Keratinocyte (primary cell): ENCODE data around the gene CCDC28A. TPM values are rescaled to one million over a fixed set of nuclear protein-coding genes. Genes with fewer than 3 reads are reported as not detected.

Experiments used
- DNase-seq: peaks from one replicate; pipeline ENCODE4 v3.0.0-alpha.2; 2011; ENCODE audit warnings: low read depth, missing footprints, low spot score
- FAIRE-seq: peaks from 2 replicates; lab custom pipeline; 2011; peaks lifted over from hg19 to GRCh38; lab: Jason Lieb, UNC
- H2AFZ ChIP-seq: 2 replicates; pipeline ENCODE4 v1.6.0; 2012; ENCODE audit warnings: low read length, control low read depth, inconsistent platforms; ENCODE audit not compliant: control insufficient read depth
- H3K27ac ChIP-seq: 2 replicates; pipeline ENCODE4 v1.5.1; 2011; ENCODE audit warnings: low read length; ENCODE audit not compliant: control insufficient read depth, insufficient read depth
- H3K27me3 ChIP-seq: 3 replicates; pipeline ENCODE4 v1.6.0; 2011; ENCODE audit warnings: low read length; ENCODE audit not compliant: control insufficient read depth, insufficient read depth; ENCODE audit errors: extremely low read depth
- H3K36me3 ChIP-seq, 2 experiments: 2 replicates in 1 of 2; 3 replicates in 1 of 2; pipeline ENCODE4 v1.5.1; 2011; ENCODE audit warnings: low read length in 2 of 2, mild to moderate bottlenecking in 1 of 2; ENCODE audit not compliant: control insufficient read depth in 2 of 2, insufficient read depth in 2 of 2; ENCODE audit errors: extremely low read depth in 1 of 2
- H3K4me1 ChIP-seq: 3 replicates; pipeline ENCODE4 v1.5.1; 2011; ENCODE audit warnings: low read length; ENCODE audit not compliant: control insufficient read depth, insufficient read depth; ENCODE audit errors: extremely low read depth
- H3K4me2 ChIP-seq: 3 replicates; pipeline ENCODE4 v1.6.0; 2011; ENCODE audit warnings: low read depth, low read length; ENCODE audit not compliant: control insufficient read depth, insufficient read depth; ENCODE audit errors: extremely low read depth
- H3K4me3 ChIP-seq, 3 experiments: fragments of 200-600 bp in 1 of 3; sonication (generic) in 1 of 3; 2 replicates in 2 of 3; 3 replicates in 1 of 3; pipeline ENCODE4 v1.5.1; 2011 to 2016; ENCODE audit warnings: low read length in 3 of 3, mild to moderate bottlenecking in 3 of 3, control low read depth in 2 of 3, inconsistent platforms in 1 of 3, low read depth in 1 of 3, mixed read lengths in 1 of 3, mixed run types in 1 of 3, moderate library complexity in 1 of 3; ENCODE audit not compliant: control insufficient read depth in 2 of 3, insufficient read depth in 2 of 3; ENCODE audit errors: extremely low read depth in 1 of 3
- H3K79me2 ChIP-seq: 2 replicates; pipeline ENCODE4 v1.6.0; 2012; ENCODE audit warnings: low read length; ENCODE audit not compliant: control insufficient read depth, insufficient read depth
- H3K9ac ChIP-seq: 3 replicates; pipeline ENCODE4 v1.6.0; 2011; ENCODE audit warnings: low read length; ENCODE audit not compliant: control insufficient read depth, insufficient read depth; ENCODE audit errors: extremely low read depth
- H3K9me1 ChIP-seq: 3 replicates; pipeline ENCODE4 v1.6.0; 2011; ENCODE audit warnings: low read length; ENCODE audit not compliant: control insufficient read depth, insufficient read depth; ENCODE audit errors: extremely low read depth
- H3K9me3 ChIP-seq: 2 replicates; pipeline ENCODE4 v1.5.1; 2012; ENCODE audit warnings: low read depth, low read length; ENCODE audit not compliant: control insufficient read depth
- H4K20me1 ChIP-seq: 3 replicates; pipeline ENCODE4 v1.6.0; 2011; ENCODE audit warnings: low read length; ENCODE audit not compliant: control insufficient read depth, insufficient read depth; ENCODE audit errors: extremely low read depth
- CTCF ChIP-seq, 3 experiments: IDR thresholded peaks in 1 of 3; conservative IDR thresholded peaks in 1 of 3; optimal IDR thresholded peaks in 1 of 3; 2 replicates in 2 of 3; 3 replicates in 1 of 3; pipeline versions ENCODE3 to v1.5.1; 2011; ENCODE audit warnings: low read length in 3 of 3, mild to moderate bottlenecking in 3 of 3, moderate library complexity in 2 of 3, control low read depth in 1 of 3, inconsistent platforms in 1 of 3; ENCODE audit not compliant: insufficient read depth in 2 of 3; ENCODE audit errors: extremely low read depth in 1 of 3
- EZH2 ChIP-seq: IDR thresholded peaks from one replicate; pipeline ENCODE4 v1.6.1; 2012; ENCODE audit warnings: inconsistent platforms, mild to moderate bottlenecking, low read length, moderate library complexity
- dilution Hi-C: fragments of 300-500 bp; cut with MboI; formaldehyde crosslinking; loops from one replicate; pipeline ENCODE4 v1.7.0; 2020; ENCODE audit warnings: low sequenced_read_pairs; ENCODE audit not compliant: extremely low pct_ligation_motif_present
- polyA plus RNA-seq, 5 experiments: library from polyadenylated mRNA; depleted of rRNA in 3 of 5; stranded (reverse) in 3 of 5; stranded (forward) in 1 of 5; unstranded in 1 of 5; fragments of >200 nt; gene quantifications; 1 replicate in 1 of 5; 2 replicates in 3 of 5; 3 replicates in 1 of 5; pipeline versions ENCODE4 v1.2.1 to v1.2.3, GENCODE V29; 2011 to 2012; ENCODE audit warnings: missing spikeins in 2 of 5, low read depth in 1 of 5, low replicate concordance in 1 of 5

Gene CCDC28A
- polyA plus RNA-seq, 1 donor (not counting 4 experiments of a cell fraction or from before 2014, with no cell fraction given), result 8.9 TPM

DNA sequence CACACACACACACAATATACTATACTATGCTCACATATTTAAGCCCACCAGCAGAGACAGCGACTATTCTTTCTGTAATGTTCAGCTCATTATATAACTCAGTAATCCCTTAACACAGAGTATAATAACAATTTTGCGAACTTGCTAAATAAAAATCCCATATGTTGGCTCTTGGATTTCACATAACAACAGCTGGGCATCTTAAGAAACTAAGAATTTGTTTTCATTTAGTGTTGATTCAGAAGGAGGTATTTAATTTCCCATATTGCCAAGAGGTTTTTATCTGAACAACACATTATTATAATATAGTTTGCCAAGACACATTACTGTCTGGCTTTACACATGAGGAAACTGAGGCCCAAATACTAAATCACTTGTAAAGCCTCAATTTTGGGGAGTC, 29.8 kb downstream of the CCDC28A start:
- Histone ChIP-seq H2AFZ (no peak overlapping the region), H3K79me2 (no peaks in the 10 kb centered on the region), H3K9me1 (no peaks in the 10 kb centered on the region), H3K4me3 (no peak overlapping the region), H3K4me2 (no peak overlapping the region), H4K20me1 (no peaks in the 10 kb centered on the region), H3K4me1 (no peaks in the 10 kb centered on the region), H3K27me3 (no peaks in the 10 kb centered on the region), H3K27ac (no peak overlapping the region), H3K36me3 (no peaks in the 10 kb centered on the region), H3K9me3 (no peaks in the 10 kb centered on the region), H3K9ac (no peak overlapping the region)
- dilution Hi-C loops, result no loop called here
- no peak for TF ChIP-seq CTCF (optimal IDR thresholded peaks at IDR 0.05 in 1 of 3, IDR thresholded peaks at IDR 0.05 in 1 of 3, conservative IDR thresholded peaks at IDR 0.05 in 1 of 3; ENCODE audit: extremely low read depth in 1 of 3, insufficient read depth in 2 of 3, low read length in 3 of 3)
- TF ChIP-seq EZH2, result no peak
- no peak for FAIRE-seq
- no peak for DNase-seq

DNA sequence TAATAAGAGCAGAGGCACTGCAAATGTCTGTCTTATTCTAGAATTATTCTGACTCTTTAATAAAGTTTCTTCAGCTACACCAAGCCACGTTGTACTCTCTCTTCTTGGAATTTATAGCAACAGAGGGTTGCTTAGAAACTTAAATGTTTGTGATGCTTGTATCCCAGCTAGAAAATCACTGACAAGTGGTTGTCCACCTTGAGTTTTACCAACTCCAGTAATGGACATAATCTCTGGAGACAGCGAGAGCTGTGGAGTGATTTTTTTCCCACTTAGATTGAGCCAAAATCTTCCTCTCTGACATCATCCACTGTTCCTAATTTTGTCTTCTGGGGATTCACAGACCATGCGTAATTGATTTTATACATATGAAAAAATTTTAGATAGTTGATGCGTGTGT, 30.3 kb downstream of the CCDC28A start:
- Histone ChIP-seq H3K4me3 (no peak overlapping the region), H3K27ac (no peak overlapping the region), H3K36me3 (no peaks in the 10 kb centered on the region), H3K9me1 (no peaks in the 10 kb centered on the region), H3K4me1 (no peaks in the 10 kb centered on the region), H4K20me1 (no peaks in the 10 kb centered on the region), H3K79me2 (no peaks in the 10 kb centered on the region), H3K27me3 (no peaks in the 10 kb centered on the region), H3K9me3 (no peaks in the 10 kb centered on the region), H3K9ac (no peak overlapping the region), H3K4me2 (no peak overlapping the region), H2AFZ (no peak overlapping the region)
- dilution Hi-C loops, result no loop called here
- TF ChIP-seq CTCF (optimal IDR thresholded peaks at IDR 0.05 in 1 of 3, IDR thresholded peaks at IDR 0.05 in 1 of 3, conservative IDR thresholded peaks at IDR 0.05 in 1 of 3; ENCODE audit: extremely low read depth in 1 of 3, insufficient read depth in 2 of 3, low read length in 3 of 3) (no peak), EZH2 (no peak)
- DNase-seq, result no peak
- FAIRE-seq, result no peak
